Nucleus accumbens (tissue), 56 donors: Measurements from ENCODE around the gene TEX14.
A peak's percentile ranks its signal among the peaks of the same experiment; 100 is the strongest.
"Not testable (repeated sequence)": the region's sequence is repeated elsewhere in the genome, so short reads cannot be mapped to it uniquely, and the experiment has no call there.

Experiments
- DNase-seq, 56 donors: peaks; one replicate each; lab custom pipeline; 2025; lab: John Stamatoyannopoulos, UW

Gene TEX14

GRCh38 chr17:58693208-58693607 lies 1.4 kb upstream of the TEX14 start:
- DNase-seq = no peak

GRCh38 chr17:58692239-58693055 lies 602 bp upstream of the TEX14 start, which contains the start of gene RAD51C:
TSS of gene RAD51C (plus strand) at chr17:58692602. CDS start at chr17:58692644, 42 bp downstream.
- DNase-seq = peak in 55 of 56 donors; percentile 21 to 90 (median 68)

- DNase-seq = not testable (repeated sequence)
Observed at GRCh38 chr17:58690033-58690432, 1.8 kb downstream of the TEX14 start.

GRCh38 chr17:58688521-58688920 lies 3.3 kb downstream of the TEX14 start:
- no peak for DNase-seq

GRCh38 chr17:58686980-58687379 lies 4.9 kb downstream of the TEX14 start:
- DNase-seq = no peak

- DNase-seq = not testable (repeated sequence)
Observed at GRCh38 chr17:58684462-58684861, 7.4 kb downstream of the TEX14 start.

- no peak for DNase-seq
Observed at GRCh38 chr17:58684003-58684402, 7.8 kb downstream of the TEX14 start.

GRCh38 chr17:58680038-58680369 lies 11.8 kb downstream of the TEX14 start:
- DNase-seq = no peak

- DNase-seq = no peak
Observed at GRCh38 chr17:58679263-58680037, 12.4 kb downstream of the TEX14 start.

GRCh38 chr17:58678287-58678686 lies 13.6 kb downstream of the TEX14 start:
- DNase-seq = not testable (repeated sequence)

GRCh38 chr17:58677194-58677880 lies 14.5 kb downstream of the TEX14 start:
- no peak for DNase-seq

GRCh38 chr17:58671969-58672368 lies 19.9 kb downstream of the TEX14 start:
- DNase-seq = no peak

- DNase-seq = no peak
Observed at GRCh38 chr17:58669853-58670252, 22.0 kb downstream of the TEX14 start.

- DNase-seq = no peak
Observed at GRCh38 chr17:58668598-58668935, 23.3 kb downstream of the TEX14 start.

- DNase-seq = no peak
Observed at GRCh38 chr17:58667934-58668597, 23.8 kb downstream of the TEX14 start.

- DNase-seq = peak in 38 of 56 donors; percentile 2 to 57 (median 18)
Observed at GRCh38 chr17:58666858-58667267, 25.0 kb downstream of the TEX14 start.

GRCh38 chr17:58665946-58666857 lies 25.6 kb downstream of the TEX14 start:
- DNase-seq = no peak

- no peak for DNase-seq
Observed at GRCh38 chr17:58664302-58664701, 27.5 kb downstream of the TEX14 start.

GRCh38 chr17:58661499-58661898 lies 30.3 kb downstream of the TEX14 start:
- DNase-seq = no peak

GRCh38 chr17:58660621-58661020 lies 31.2 kb downstream of the TEX14 start:
- no peak for DNase-seq
